SU-DHL-6 (cell line): Measurements from ENCODE around the gene LRBA.

Source experiments
- H2AFZ ChIP-seq: fragments of 200-600 bp; sonication (generic); 2 replicates; pipeline ENCODE4 v1.6.1; 2014; ENCODE audit warnings: low read depth, mild to moderate bottlenecking, moderate library complexity, mixed read lengths, antibody characterized with exemption, low read length; ENCODE audit not compliant: severe bottlenecking
- H3F3A ChIP-seq: fragments of 200-600 bp; shearing (Covaris generic); 2 replicates; pipeline ENCODE4 v1.6.0; 2016; ENCODE audit warnings: antibody characterized with exemption, mild to moderate bottlenecking; ENCODE audit not compliant: insufficient read depth
- H3K27ac ChIP-seq: fragments of 200-600 bp; sonication (generic); 2 replicates; pipeline ENCODE4 v1.5.1; 2016; ENCODE audit warnings: low read depth, mild to moderate bottlenecking, low read length, moderate library complexity, mixed read lengths
- H3K27me3 ChIP-seq: fragments of 200-600 bp; sonication (generic), shearing (Covaris generic); 2 replicates; pipeline ENCODE4 v1.6.0; 2014; ENCODE audit warnings: mild to moderate bottlenecking, low read length
- H3K36me3 ChIP-seq: fragments of 200-600 bp; sonication (generic); 2 replicates; pipeline ENCODE4 v1.6.1; 2014; ENCODE audit warnings: mild to moderate bottlenecking, low read length, mixed read lengths
- H3K4me2 ChIP-seq: fragments of 300-600, 200-600 bp; shearing (Covaris generic), sonication (generic); 2 replicates; pipeline ENCODE4 v1.6.0; 2014; ENCODE audit warnings: low read length, low read depth, mild to moderate bottlenecking; ENCODE audit not compliant: poor library complexity, severe bottlenecking
- H3K4me3 ChIP-seq: fragments of 200-600 bp; sonication (generic); 2 replicates; pipeline ENCODE4 v1.5.1; 2014; ENCODE audit warnings: antibody characterized with exemption, low read length, mild to moderate bottlenecking, mixed read lengths; ENCODE audit not compliant: insufficient read depth, poor library complexity, severe bottlenecking
- H3K79me2 ChIP-seq: fragments of 200-600 bp; sonication (generic); 2 replicates; pipeline ENCODE4 v1.6.1; 2014; ENCODE audit warnings: mild to moderate bottlenecking, low read length, moderate library complexity; ENCODE audit not compliant: insufficient read depth
- H3K9ac ChIP-seq: fragments of 200-600 bp; sonication (generic); 2 replicates; pipeline ENCODE4 v1.7.0; 2014; ENCODE audit warnings: mild to moderate bottlenecking, low read length
- H3K9me2 ChIP-seq: fragments of 200-600 bp; sonication (generic); replicated peaks from 2 replicates; pipeline ENCODE4 v1.6.1; 2014; ENCODE audit warnings: low read length; ENCODE audit not compliant: insufficient read depth
- H3K9me3 ChIP-seq: fragments of 200-600 bp; sonication (generic); 2 replicates; pipeline ENCODE4 v1.6.1; 2014; ENCODE audit warnings: low read length, mixed read lengths; ENCODE audit not compliant: insufficient read depth
- H4K20me1 ChIP-seq: fragments of 200-600 bp; sonication (generic); 2 replicates; pipeline ENCODE4 v1.6.1; 2014; ENCODE audit warnings: low read depth, mild to moderate bottlenecking, antibody characterized with exemption, low read length, moderate library complexity, mixed read lengths
- EZH2phosphoT487 ChIP-seq: fragments of 200-600 bp; sonication (generic), shearing (Covaris generic); conservative IDR thresholded peaks from 2 replicates; pipeline ENCODE4 v1.6.1; 2018; ENCODE audit warnings: mild to moderate bottlenecking, antibody characterized with exemption, low read length, moderate library complexity, mixed read lengths
- TF ChIP-seq, protein P1 (sequence below): fragments of 200-600 bp; sonication (generic); IDR thresholded peaks from one replicate; pipeline ENCODE4 v1.5.1; 2017; ENCODE audit warnings: antibody characterized with exemption, mild to moderate bottlenecking, low read length, moderate library complexity; ENCODE audit not compliant: insufficient read depth, poor library complexity, severe bottlenecking

LRBA gene

DNA sequence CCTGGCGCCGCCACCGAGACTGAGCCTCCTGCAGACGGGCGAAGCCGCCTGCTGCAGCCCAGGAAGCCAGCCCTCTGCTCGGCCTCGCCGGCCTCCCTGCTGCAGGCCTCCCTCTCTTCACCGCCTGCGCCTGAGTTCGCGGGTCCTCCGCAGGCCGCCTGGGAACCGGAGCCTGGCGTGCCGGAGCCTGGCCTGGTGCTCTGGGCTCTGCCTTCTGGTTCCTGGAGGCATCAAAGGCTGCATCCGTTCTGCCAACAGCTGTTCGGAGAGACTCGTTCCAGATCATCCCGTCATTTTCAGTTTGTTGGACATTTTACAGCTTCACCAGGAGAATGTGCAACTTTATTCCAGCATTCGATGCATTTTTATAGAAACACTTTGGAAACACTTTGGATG lies 758.9 kb downstream of the LRBA start:
- no peak overlapping the region for H3K4me3 ChIP-seq
- no peaks in the 10 kb centered on the region for H3K36me3 ChIP-seq
- no peak for TF ChIP-seq EZH2phosphoT487
- TF ChIP-seq, protein P1, sequence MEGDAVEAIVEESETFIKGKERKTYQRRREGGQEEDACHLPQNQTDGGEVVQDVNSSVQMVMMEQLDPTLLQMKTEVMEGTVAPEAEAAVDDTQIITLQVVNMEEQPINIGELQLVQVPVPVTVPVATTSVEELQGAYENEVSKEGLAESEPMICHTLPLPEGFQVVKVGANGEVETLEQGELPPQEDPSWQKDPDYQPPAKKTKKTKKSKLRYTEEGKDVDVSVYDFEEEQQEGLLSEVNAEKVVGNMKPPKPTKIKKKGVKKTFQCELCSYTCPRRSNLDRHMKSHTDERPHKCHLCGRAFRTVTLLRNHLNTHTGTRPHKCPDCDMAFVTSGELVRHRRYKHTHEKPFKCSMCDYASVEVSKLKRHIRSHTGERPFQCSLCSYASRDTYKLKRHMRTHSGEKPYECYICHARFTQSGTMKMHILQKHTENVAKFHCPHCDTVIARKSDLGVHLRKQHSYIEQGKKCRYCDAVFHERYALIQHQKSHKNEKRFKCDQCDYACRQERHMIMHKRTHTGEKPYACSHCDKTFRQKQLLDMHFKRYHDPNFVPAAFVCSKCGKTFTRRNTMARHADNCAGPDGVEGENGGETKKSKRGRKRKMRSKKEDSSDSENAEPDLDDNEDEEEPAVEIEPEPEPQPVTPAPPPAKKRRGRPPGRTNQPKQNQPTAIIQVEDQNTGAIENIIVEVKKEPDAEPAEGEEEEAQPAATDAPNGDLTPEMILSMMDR = no peak
- no peaks in the 10 kb centered on the region for H3F3A ChIP-seq
- H3K9me3 ChIP-seq = no peaks in the 10 kb centered on the region
- H3K4me2 ChIP-seq = no peak overlapping the region
- H3K27ac ChIP-seq = no peak overlapping the region
- H4K20me1 ChIP-seq = no peaks in the 10 kb centered on the region
- H3K79me2 ChIP-seq = no peaks in the 10 kb centered on the region
- no peak overlapping the region for H2AFZ ChIP-seq
- no peak overlapping the region for H3K9ac ChIP-seq
- no peaks in the 10 kb centered on the region for H3K27me3 ChIP-seq
- H3K9me2 ChIP-seq = no peaks in the 10 kb centered on the region

DNA sequence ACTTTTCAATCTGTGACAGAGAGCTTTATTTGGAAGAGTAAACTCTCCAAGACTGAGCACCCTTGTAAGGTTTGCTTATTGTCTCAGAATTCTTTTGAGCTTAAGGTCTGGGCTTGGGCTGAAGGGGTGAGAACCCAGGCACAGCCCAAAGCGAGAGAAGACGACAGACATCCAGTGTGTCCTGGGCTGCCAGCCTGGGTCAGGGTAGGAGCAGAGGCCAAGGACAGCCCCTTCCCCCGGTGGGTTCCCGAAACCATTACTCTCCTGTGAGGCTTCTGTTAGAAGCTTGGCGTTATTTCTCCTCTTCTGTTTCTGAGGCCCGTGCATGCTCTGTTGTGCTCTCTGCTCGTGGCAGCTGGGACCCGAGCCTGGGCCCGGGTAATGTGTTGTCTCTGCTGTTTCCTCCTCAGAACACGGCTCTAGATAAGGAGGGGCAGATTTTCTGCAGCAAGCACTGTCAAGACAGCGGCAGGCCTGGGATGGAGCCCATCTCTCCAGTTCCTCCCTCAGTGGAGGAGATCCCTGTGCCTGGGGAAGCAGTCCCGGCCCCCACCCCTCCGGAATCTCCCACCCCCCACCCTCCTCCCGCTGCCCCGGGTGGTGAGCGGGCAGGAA lies 759.4 kb downstream of the LRBA start:
- Histone ChIP-seq H3K9ac (no peak overlapping the region), H3K36me3 (no peaks in the 10 kb centered on the region), H2AFZ (no peak overlapping the region), H3K9me2 (no peaks in the 10 kb centered on the region), H3K27me3 (no peaks in the 10 kb centered on the region), H3K4me3 (no peak overlapping the region), H3K4me2 (no peak overlapping the region), H3F3A (no peaks in the 10 kb centered on the region), H3K27ac (no peak overlapping the region), H4K20me1 (no peaks in the 10 kb centered on the region), H3K9me3 (no peaks in the 10 kb centered on the region), H3K79me2 (no peaks in the 10 kb centered on the region)
- TF ChIP-seq, protein P1 = no peak
- no peak for TF ChIP-seq EZH2phosphoT487

GRCh38 chr4:150253965-150254630 lies 761.0 kb downstream of the LRBA start:
- no peak overlapping the region for H3K4me2 ChIP-seq
- no peaks in the 10 kb centered on the region for H4K20me1 ChIP-seq
- TF ChIP-seq, protein P1 = no peak
- TF ChIP-seq EZH2phosphoT487 = no peak
- no peaks in the 10 kb centered on the region for H3K9me2 ChIP-seq
- H3K9ac ChIP-seq = no peak overlapping the region
- no peak overlapping the region for H3K27ac ChIP-seq
- H3K36me3 ChIP-seq = no peaks in the 10 kb centered on the region
- H2AFZ ChIP-seq = no peak overlapping the region
- H3K4me3 ChIP-seq = no peak overlapping the region
- no peaks in the 10 kb centered on the region for H3K79me2 ChIP-seq
- no peaks in the 10 kb centered on the region for H3K9me3 ChIP-seq
- no peaks in the 10 kb centered on the region for H3K27me3 ChIP-seq
- H3F3A ChIP-seq = no peaks in the 10 kb centered on the region
